NT2/D1 (cell line): ENCODE results near the gene BMPER.
"Not testable (repeated sequence)": the region's sequence is repeated elsewhere in the genome, so short reads cannot be mapped to it uniquely, and the experiment has no call there.

Source experiments
- DNase-seq: peaks from one replicate; pipeline ENCODE4 v3.0.0-alpha.2; 2011; ENCODE audit warnings: low read depth, low spot score
- H3K27me3 ChIP-seq: 2 replicates; pipeline ENCODE4 v1.6.0; 2011; ENCODE audit warnings: mild to moderate bottlenecking; ENCODE audit not compliant: insufficient read length, insufficient read depth
- H3K36me3 ChIP-seq: 2 replicates; pipeline ENCODE4 v1.6.1; 2011; ENCODE audit warnings: mild to moderate bottlenecking, low read length, mixed read lengths; ENCODE audit not compliant: insufficient read depth, insufficient read length
- H3K4me1 ChIP-seq: 2 replicates; pipeline ENCODE4 v1.5.1; 2011; ENCODE audit not compliant: insufficient read depth, insufficient read length
- H3K4me3 ChIP-seq: 2 replicates; pipeline ENCODE4 v1.5.1; 2011; ENCODE audit warnings: low read depth; ENCODE audit not compliant: insufficient read length
- H3K9ac ChIP-seq: 2 replicates; pipeline ENCODE4 v1.6.0; 2011; ENCODE audit warnings: low read depth; ENCODE audit not compliant: insufficient read length
- H3K9me3 ChIP-seq: 2 replicates; pipeline ENCODE4 v1.5.1; 2011; ENCODE audit warnings: mild to moderate bottlenecking, low read length; ENCODE audit not compliant: insufficient read depth
- SUZ12 ChIP-seq: IDR thresholded peaks from 2 replicates; pipeline ENCODE4 v1.6.1; 2011; ENCODE audit not compliant: insufficient read length, insufficient read depth; ENCODE audit errors: extremely low read depth
- YY1 ChIP-seq: IDR thresholded peaks from 2 replicates; pipeline ENCODE4 v1.6.1; 2011; ENCODE audit not compliant: insufficient read length, insufficient read depth
- ZNF274 ChIP-seq: IDR thresholded peaks from 2 replicates; pipeline ENCODE4 v1.6.1; 2011; ENCODE audit warnings: mild to moderate bottlenecking, low read depth, low read length

BMPER gene

GRCh38 chr7:34163956-34164355 lies 258.6 kb downstream of the BMPER start:
- DNase-seq = no peak

GRCh38 chr7:34165466-34165865 lies 260.1 kb downstream of the BMPER start:
- no peaks in the 10 kb centered on the region for H3K4me1 ChIP-seq
- TF ChIP-seq SUZ12 (no peak), YY1 (no peak), ZNF274 (no peak)
- no peaks in the 10 kb centered on the region for H3K27me3 ChIP-seq
- DNase-seq = no peak
- no peaks in the 10 kb centered on the region; the same call in 1 of the 2 replicates for H3K9me3 ChIP-seq
- H3K36me3 ChIP-seq = no peaks in the 10 kb centered on the region
- H3K4me3 ChIP-seq = no peak overlapping the region
- H3K9ac ChIP-seq = no peak overlapping the region

More at GRCh38 chr7:34163956-34164355, 258.6 kb downstream of the BMPER start:
- H3K9me3 ChIP-seq = no peaks in the 10 kb centered on the region; the same call in 1 of the 2 replicates
- H3K27me3 ChIP-seq = no peaks in the 10 kb centered on the region
- H3K9ac ChIP-seq = no peak overlapping the region
- no peak for TF ChIP-seq YY1
- TF ChIP-seq SUZ12 = no peak
- TF ChIP-seq ZNF274 = no peak
- H3K4me3 ChIP-seq = no peak overlapping the region
- no peaks in the 10 kb centered on the region for H3K36me3 ChIP-seq
- H3K4me1 ChIP-seq = no peaks in the 10 kb centered on the region

- TF ChIP-seq SUZ12 = no peak
- TF ChIP-seq ZNF274 = no peak
- no peak for TF ChIP-seq YY1
- DNase-seq = peak; percentile 35
Measured at GRCh38 chr7:34165927-34166550, 260.7 kb downstream of the BMPER start.

GRCh38 chr7:34168013-34168412 lies 262.7 kb downstream of the BMPER start:
- no peak for TF ChIP-seq SUZ12
- no peak for TF ChIP-seq ZNF274
- no peak for TF ChIP-seq YY1
- Histone ChIP-seq H3K9me3 (no peaks in the 10 kb centered on the region; the same call in 1 of the 2 replicates), H3K9ac (no peak overlapping the region), H3K27me3 (no peaks in the 10 kb centered on the region), H3K4me1 (no peaks in the 10 kb centered on the region), H3K36me3 (no peaks in the 10 kb centered on the region), H3K4me3 (no peak overlapping the region)
- no peak for DNase-seq

More at GRCh38 chr7:34165927-34166550, 260.7 kb downstream of the BMPER start:
- Histone ChIP-seq H3K9ac (no peak overlapping the region), H3K4me1 (no peaks in the 10 kb centered on the region), H3K36me3 (no peaks in the 10 kb centered on the region), H3K27me3 (no peaks in the 10 kb centered on the region), H3K9me3 (no peaks in the 10 kb centered on the region; the same call in 1 of the 2 replicates), H3K4me3 (no peak overlapping the region)

GRCh38 chr7:34174688-34175616 lies 269.6 kb downstream of the BMPER start:
- Histone ChIP-seq H3K4me3 (peak overlapping the region; percentile 48), H3K9ac (peak overlapping the region; percentile 46)
- H3K9me3 ChIP-seq, H3K4me1 ChIP-seq, H3K27me3 ChIP-seq, DNase-seq, H3K36me3 ChIP-seq: not testable (repeated sequence)

GRCh38 chr7:34175837-34176236 lies 270.5 kb downstream of the BMPER start:
- TF ChIP-seq YY1 = no peak
- no peak for TF ChIP-seq ZNF274
- no peak for TF ChIP-seq SUZ12
- Histone ChIP-seq H3K36me3 (no peaks in the 10 kb centered on the region), H3K9me3 (0 out of 2 replicates have a peak, but pooled peaks cover 9% of the 10 kb centered on the region), H3K4me3 (peak overlapping the region; percentile 48), H3K4me1 (no peaks in the 10 kb centered on the region), H3K9ac (no peak overlapping the region), H3K27me3 (no peaks in the 10 kb centered on the region)
- no peak for DNase-seq

- no peak overlapping the region for H3K4me3 ChIP-seq
- no peaks in the 10 kb centered on the region for H3K4me1 ChIP-seq
- H3K9ac ChIP-seq = no peak overlapping the region
- no peak for TF ChIP-seq SUZ12
- TF ChIP-seq YY1 = no peak
- TF ChIP-seq ZNF274 = no peak
- no peaks in the 10 kb centered on the region for H3K27me3 ChIP-seq
- DNase-seq = no peak
- H3K36me3 ChIP-seq = no peaks in the 10 kb centered on the region
- H3K9me3 ChIP-seq = 0 out of 2 replicates have a peak, but pooled peaks cover 9% of the 10 kb centered on the region
Measured at GRCh38 chr7:34177476-34177875, 272.1 kb downstream of the BMPER start.
